ENCODE results near the gene ANKRD34B. TPM values are rescaled to one million over a fixed set of nuclear protein-coding genes. Genes with fewer than 3 reads are reported as not detected.

Gene ANKRD34B
- total RNA-seq, 2 experiments from 2014 or later: not detected

- no peaks in the 10 kb centered on the region for H3K9me3 Mint-ChIP-seq
- H3K9me3 ChIP-seq (ENCODE audit: control insufficient read depth in 1 of 2, insufficient read depth in 1 of 2, low read length in 2 of 2): no peaks in the 10 kb centered on the region
- H3K4me3 Mint-ChIP-seq: no peak overlapping the region
- intact Hi-C loops (cut with DNase I, micrococcal nuclease): no loop called here
- no peak for DNase-seq
- CTCF ChIA-PET: no interaction called here
- H3K4me1 Mint-ChIP-seq (ENCODE audit: low read depth): no peaks in the 10 kb centered on the region
- H3K27ac ChIP-seq (ENCODE audit: low read depth in 1 of 2, low read length in 2 of 2): no peak overlapping the region
- no peaks in the 10 kb centered on the region for H3K36me3 ChIP-seq (ENCODE audit: insufficient read depth, low read length)
- no peaks in the 10 kb centered on the region for H3K4me1 ChIP-seq (ENCODE audit: insufficient read depth, low read length)
- ATAC-seq (ENCODE audit: poor library complexity): no peak
- no peak for TF ChIP-seq CTCF (IDR thresholded peaks at IDR 0.05)
- H3K27me3 ChIP-seq (ENCODE audit: control insufficient read depth in 1 of 2, insufficient read depth in 2 of 2, low read length in 2 of 2): no peaks in the 10 kb centered on the region
- H3K4me3 ChIP-seq (ENCODE audit: low read length): no peak overlapping the region
- H3K27ac Mint-ChIP-seq: no peak overlapping the region
- POLR2A ChIA-PET: no interaction called here
- H3K36me3 Mint-ChIP-seq (ENCODE audit: low read depth): no peaks in the 10 kb centered on the region
- H3K27me3 Mint-ChIP-seq: no peaks in the 10 kb centered on the region
Observed at GRCh38 chr5:80597500-80597899, 27.4 kb upstream of the ANKRD34B start.

- Mint-ChIP-seq H3K36me3 (ENCODE audit: low read depth) (no peaks in the 10 kb centered on the region), H3K27ac (no peak overlapping the region), H3K9me3 (no peaks in the 10 kb centered on the region), H3K4me1 (ENCODE audit: low read depth) (no peaks in the 10 kb centered on the region), H3K4me3 (no peak overlapping the region), H3K27me3 (peaks cover 4% of the 10 kb centered on the region)
- POLR2A ChIA-PET: no interaction called here
- no peaks in the 10 kb centered on the region for H3K36me3 ChIP-seq (ENCODE audit: insufficient read depth, low read length)
- H3K4me1 ChIP-seq (ENCODE audit: insufficient read depth, low read length): no peaks in the 10 kb centered on the region
- H3K27ac ChIP-seq (ENCODE audit: low read depth in 1 of 2, low read length in 2 of 2): no peak overlapping the region
- DNase-seq (no peak), ATAC-seq (ENCODE audit: poor library complexity) (no peak)
- CTCF ChIA-PET: no interaction called here
- no peaks in the 10 kb centered on the region for H3K27me3 ChIP-seq (ENCODE audit: control insufficient read depth in 1 of 2, insufficient read depth in 2 of 2, low read length in 2 of 2)
- no peak for TF ChIP-seq CTCF (IDR thresholded peaks at IDR 0.05)
- no peaks in the 10 kb centered on the region for H3K9me3 ChIP-seq (ENCODE audit: control insufficient read depth in 1 of 2, insufficient read depth in 1 of 2, low read length in 2 of 2)
- H3K4me3 ChIP-seq (ENCODE audit: low read length): no peak overlapping the region
- intact Hi-C loops (cut with DNase I, micrococcal nuclease): no loop called here
Observed at GRCh38 chr5:80594810-80595209, 24.7 kb upstream of the ANKRD34B start.

- Histone ChIP-seq H3K4me1 (ENCODE audit: insufficient read depth, low read length) (no peaks in the 10 kb centered on the region), H3K9me3 (ENCODE audit: control insufficient read depth in 1 of 2, insufficient read depth in 1 of 2, low read length in 2 of 2) (no peaks in the 10 kb centered on the region), H3K4me3 (ENCODE audit: low read length) (no peak overlapping the region), H3K36me3 (ENCODE audit: insufficient read depth, low read length) (no peaks in the 10 kb centered on the region), H3K27me3 (ENCODE audit: control insufficient read depth in 1 of 2, insufficient read depth in 2 of 2, low read length in 2 of 2) (no peaks in the 10 kb centered on the region), H3K27ac (ENCODE audit: low read depth in 1 of 2, low read length in 2 of 2) (no peak overlapping the region)
- CTCF ChIA-PET: no interaction called here
- no peak for TF ChIP-seq CTCF (IDR thresholded peaks at IDR 0.05)
- ATAC-seq (ENCODE audit: poor library complexity) (no peak), DNase-seq (no peak)
- POLR2A ChIA-PET: no interaction called here
- no peak overlapping the region for H3K4me3 Mint-ChIP-seq
- intact Hi-C loops (cut with DNase I, micrococcal nuclease): no loop called here
- H3K4me1 Mint-ChIP-seq (ENCODE audit: low read depth): no peaks in the 10 kb centered on the region
- H3K27ac Mint-ChIP-seq: no peak overlapping the region
- H3K27me3 Mint-ChIP-seq: peaks cover 4% of the 10 kb centered on the region
- H3K9me3 Mint-ChIP-seq: no peaks in the 10 kb centered on the region
- H3K36me3 Mint-ChIP-seq (ENCODE audit: low read depth): no peaks in the 10 kb centered on the region
Observed at GRCh38 chr5:80592761-80593160, 22.7 kb upstream of the ANKRD34B start.

Measured in CD4-positive, alpha-beta T cell (primary cell).